Astrocyte of the cerebellum (primary cell): ENCODE results near the gene PIAS3.
A peak's percentile ranks its signal among the peaks of the same experiment; 100 is the strongest.

Experiments used
- DNase-seq: peaks from one replicate; pipeline ENCODE4 v3.0.0-alpha.2; 2011; ENCODE audit warnings: low read depth
- H3K4me3 ChIP-seq: 2 replicates; pipeline ENCODE4 v1.5.1; 2011; ENCODE audit warnings: mild to moderate bottlenecking, low read depth, low read length, moderate library complexity
- in situ Hi-C: cut with HindIII; loops from 2 replicates; pipeline ENCODE4 v1.10.0; 2017; ENCODE audit warnings: low sequenced_read_pairs
- TF ChIP-seq, protein P1 (sequence below): IDR thresholded peaks from 2 replicates; pipeline ENCODE4 v1.5.1; 2012; ENCODE audit warnings: low read length, low read depth, moderate library complexity, mild to moderate bottlenecking; ENCODE audit errors: missing control alignments

The PIAS3 gene

DNA sequence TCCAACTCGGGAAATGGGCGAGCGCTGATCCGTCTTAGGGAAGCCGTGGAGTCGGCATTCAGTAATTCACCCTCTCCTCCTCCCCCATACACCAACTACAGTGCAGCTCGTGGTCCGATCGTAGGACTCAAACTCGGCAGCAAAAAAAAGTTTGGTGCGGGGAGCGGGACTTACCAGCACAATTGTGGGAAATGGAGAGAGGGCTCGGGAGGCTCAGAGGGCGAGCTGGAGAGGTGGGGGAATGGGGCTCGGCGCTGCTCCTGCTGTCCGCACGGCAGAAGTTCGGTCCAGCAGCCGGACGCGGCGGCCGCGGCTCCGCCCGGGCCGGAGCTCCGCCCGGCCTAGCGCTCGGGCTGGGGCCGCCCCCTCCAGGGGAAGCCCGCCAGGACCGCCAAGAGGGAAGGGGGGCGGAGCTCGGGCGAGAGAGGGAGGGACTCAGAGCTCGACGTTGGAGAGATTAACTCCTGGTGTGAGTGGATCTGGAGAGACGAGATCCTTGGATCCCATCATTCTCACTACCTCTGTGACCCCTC is 676 bp upstream of the PIAS3 start:
- TF ChIP-seq, protein P1, sequence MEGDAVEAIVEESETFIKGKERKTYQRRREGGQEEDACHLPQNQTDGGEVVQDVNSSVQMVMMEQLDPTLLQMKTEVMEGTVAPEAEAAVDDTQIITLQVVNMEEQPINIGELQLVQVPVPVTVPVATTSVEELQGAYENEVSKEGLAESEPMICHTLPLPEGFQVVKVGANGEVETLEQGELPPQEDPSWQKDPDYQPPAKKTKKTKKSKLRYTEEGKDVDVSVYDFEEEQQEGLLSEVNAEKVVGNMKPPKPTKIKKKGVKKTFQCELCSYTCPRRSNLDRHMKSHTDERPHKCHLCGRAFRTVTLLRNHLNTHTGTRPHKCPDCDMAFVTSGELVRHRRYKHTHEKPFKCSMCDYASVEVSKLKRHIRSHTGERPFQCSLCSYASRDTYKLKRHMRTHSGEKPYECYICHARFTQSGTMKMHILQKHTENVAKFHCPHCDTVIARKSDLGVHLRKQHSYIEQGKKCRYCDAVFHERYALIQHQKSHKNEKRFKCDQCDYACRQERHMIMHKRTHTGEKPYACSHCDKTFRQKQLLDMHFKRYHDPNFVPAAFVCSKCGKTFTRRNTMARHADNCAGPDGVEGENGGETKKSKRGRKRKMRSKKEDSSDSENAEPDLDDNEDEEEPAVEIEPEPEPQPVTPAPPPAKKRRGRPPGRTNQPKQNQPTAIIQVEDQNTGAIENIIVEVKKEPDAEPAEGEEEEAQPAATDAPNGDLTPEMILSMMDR, result no peak
- DNase-seq, result peak; percentile 63
- in situ Hi-C loops, result no loop called here
- peak overlapping the region; percentile 86 for H3K4me3 ChIP-seq

DNA sequence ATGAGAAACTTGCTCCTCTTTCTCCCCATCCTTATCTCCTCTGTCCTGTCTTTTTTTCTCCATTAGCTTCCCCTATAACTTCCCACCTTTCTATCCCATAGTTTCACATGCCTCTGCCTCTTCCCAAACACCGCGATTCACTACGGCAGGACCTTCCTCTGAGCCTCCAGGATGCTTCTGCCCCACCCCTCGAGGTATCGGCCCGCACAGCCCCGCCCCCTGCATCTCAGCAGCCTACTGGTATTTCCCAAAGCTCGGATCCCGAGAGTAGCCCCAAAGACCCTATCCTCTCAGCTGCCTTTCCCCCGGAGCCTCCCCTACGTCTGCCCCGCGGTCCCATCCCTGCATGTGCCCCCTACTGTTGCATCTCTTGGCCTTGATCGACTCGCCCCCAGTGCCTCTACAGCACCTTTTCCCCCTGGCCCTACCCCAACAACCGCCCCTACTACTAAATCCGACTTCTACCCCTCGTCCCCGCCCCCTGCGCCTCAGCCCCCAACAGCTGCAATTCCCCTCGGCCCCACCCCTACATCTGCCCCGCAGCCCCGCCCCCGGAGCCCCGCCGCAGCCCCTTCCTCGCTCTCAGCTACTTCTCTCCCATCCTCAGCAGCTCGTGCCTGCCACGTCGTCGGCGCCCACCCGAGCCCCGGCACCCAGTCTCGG is 512 bp downstream of the PIAS3 start:
- TF ChIP-seq, protein P1, result no peak
- in situ Hi-C loops, result no loop called here
- no peak for DNase-seq
- H3K4me3 ChIP-seq, result peak overlapping the region; percentile 86

DNA sequence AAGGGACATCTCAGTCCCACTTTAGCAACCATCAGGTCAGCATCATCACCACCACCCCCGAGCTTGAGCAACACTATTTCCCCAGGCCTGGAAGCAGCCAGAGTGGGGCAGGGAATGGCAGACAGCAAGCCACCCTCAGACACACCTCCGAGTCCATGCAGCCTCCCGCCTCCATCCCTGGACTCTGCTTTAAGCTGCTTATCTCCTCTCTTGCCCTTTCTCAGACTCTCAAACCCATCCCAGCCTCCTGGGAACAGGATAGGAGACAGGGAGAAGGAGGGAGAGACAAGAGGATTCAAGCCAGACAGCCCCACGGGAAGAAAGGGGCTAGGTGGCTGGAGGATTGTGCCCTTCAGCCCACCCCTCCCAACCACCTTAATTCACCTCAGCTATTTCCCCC is 1.7 kb downstream of the PIAS3 start:
- no peak for DNase-seq
- in situ Hi-C loops, result no loop called here

DNA sequence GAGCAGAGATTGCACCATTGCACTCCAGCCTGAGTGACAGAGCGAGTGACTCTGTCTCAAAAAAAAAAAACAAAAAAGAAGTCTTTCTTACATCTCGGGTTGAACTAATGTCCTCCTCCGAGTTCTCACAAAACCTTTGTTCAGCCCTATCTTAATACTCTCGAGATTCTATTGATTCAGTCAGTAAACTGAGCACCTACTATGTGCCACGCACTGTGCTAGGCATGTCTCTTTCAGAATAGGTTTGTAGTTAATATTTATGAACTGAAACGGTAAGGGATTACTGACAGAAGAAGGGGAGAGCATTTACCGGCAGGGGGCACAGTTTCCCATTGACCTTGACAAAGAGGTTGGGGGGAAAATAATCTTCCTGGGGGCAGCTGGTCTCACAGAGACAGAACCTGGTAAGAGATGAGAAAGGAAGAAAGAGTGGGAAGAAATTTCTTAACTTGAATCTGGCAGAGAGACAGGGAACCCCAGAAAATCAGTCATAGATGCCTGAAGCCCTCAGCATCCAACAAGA is 3.4 kb downstream of the PIAS3 start:
- no peak for DNase-seq
- TF ChIP-seq, protein P1, result no peak
- in situ Hi-C loops, result no loop called here
- H3K4me3 ChIP-seq, result no peak overlapping the region

More for the DNA sequence above, 1.7 kb downstream of the PIAS3 start:
- no peak overlapping the region for H3K4me3 ChIP-seq
- TF ChIP-seq, protein P1, result no peak

DNA sequence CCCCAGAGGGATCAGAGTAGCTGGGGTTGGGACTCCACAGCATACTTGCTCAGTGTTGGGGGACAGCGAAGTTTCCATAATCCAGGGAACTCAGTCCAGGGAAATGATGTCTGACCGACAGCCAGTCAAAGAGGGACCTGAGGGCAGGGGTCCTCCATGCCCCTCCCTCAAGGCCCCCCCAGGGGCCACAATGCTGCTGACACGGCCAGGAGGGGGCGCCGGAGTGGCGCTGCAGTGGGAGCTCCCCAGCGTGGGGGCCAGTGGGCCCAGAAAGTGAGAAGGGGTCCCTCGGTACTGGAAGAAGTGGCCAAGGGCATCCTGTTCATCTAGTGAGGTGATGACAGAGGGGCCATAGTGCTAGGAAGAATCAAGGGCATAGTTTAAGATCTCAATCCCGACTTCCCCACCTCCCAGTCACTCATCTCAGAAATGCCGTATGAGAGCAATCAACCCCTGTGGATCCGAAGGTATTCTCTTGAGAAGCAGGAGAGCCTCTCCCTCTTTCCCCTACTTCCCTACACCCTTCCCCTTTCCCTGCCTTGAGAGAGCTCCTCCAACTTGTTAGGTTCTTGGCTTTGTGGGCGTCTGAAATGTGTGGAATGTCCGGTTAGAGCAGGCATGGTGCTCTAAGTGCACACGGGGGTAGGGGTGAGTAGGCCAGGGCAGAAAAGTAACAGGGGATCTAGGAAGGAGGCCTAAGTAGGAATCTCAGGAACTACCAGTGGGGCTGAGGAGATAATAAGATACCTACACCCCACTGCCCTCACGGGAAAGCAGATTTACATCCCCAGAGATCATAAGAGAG is 9.3 kb downstream of the PIAS3 start:
- TF ChIP-seq, protein P1, result peak; percentile 59
- in situ Hi-C loops, result no loop called here
- DNase-seq, result no peak
- H3K4me3 ChIP-seq, result no peak overlapping the region

DNA sequence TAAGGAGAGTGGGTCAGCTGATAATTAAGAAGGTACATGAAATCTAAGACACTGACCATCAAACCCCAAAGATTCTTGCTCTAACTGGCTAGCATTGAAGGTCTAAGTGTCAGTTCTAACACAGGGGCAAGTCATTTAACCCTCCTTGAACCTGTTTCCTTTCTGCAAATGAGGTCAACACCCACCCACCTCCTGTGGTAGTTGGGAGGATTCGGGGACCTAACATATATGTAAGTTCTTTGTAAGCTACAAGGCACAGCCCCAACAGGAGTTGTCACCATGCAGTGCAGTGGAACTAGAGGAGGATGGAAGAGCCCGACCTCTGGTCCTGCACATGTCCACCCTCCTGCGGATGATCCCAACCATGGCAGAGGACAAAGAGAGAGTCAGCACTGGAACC is 11.1 kb downstream of the PIAS3 start:
- DNase-seq, result no peak
- TF ChIP-seq, protein P1, result no peak
- H3K4me3 ChIP-seq, result no peak overlapping the region
- in situ Hi-C loops, result no loop called here
